HCT116 (cell line): ENCODE measurements around the gene ARMH1. TPM values are rescaled to one million over a fixed set of nuclear protein-coding genes. Genes with fewer than 3 reads are reported as not detected.

Experiments used
- ATAC-seq: fragments of 200-7000 bp; cut with Tn5 transposase; 2 replicates; pipeline ENCODE4 v1.9.1; 2020; ENCODE audit warnings: mild to moderate bottlenecking, moderate library complexity
- BruUV-seq: library from RNA; stranded (reverse); fragments of 400-500 nt; replicated peaks from 2 replicates; lab custom pipeline; 2021; lab: Mats Ljungman, UMichigan
- CTCF ChIA-PET: fragments of 300-600 bp; sonication (Branson Sonifier 250); formaldehyde crosslinking; loops from one replicate; lab custom pipeline; 2021; ENCODE audit warnings: antibody characterized with exemption; lab: Charles Lee
- POLR2A ChIA-PET: fragments of 300-600, 350-600 bp; sonication (Branson Sonifier 250); formaldehyde crosslinking; loops from one replicate; lab custom pipeline; 2021; ENCODE audit warnings: antibody characterized with exemption; lab: Charles Lee
- RAD21 ChIA-PET, 2 experiments: fragments of 300-600 bp; sonication (Branson Sonifier 250); formaldehyde crosslinking; loops; one replicate each; lab custom pipeline; 2023; ENCODE audit warnings: low total read pairs in 2 of 2; ENCODE audit not compliant: uncharacterized antibody in 2 of 2, unreplicated experiment in 2 of 2, low non-redundant PET in 1 of 2; lab: Charles Lee
- DNase-seq: peaks from one replicate; pipeline ENCODE4 v3.0.0-alpha.2; 2010; ENCODE audit warnings: low read depth, low spot score
- H2AFZ ChIP-seq: fragments of 200-600 bp; shearing (Covaris generic), sonication (generic); 2 replicates; pipeline ENCODE4 v1.6.1; 2017; ENCODE audit warnings: low read depth, mixed run types, mixed read lengths, antibody characterized with exemption, low read length; ENCODE audit not compliant: poor library complexity, severe bottlenecking
- H3K27ac ChIP-seq: 2 replicates; pipeline ENCODE4 v1.5.1; 2012; ENCODE audit warnings: low read depth, low read length
- H3K27me3 ChIP-seq: fragments of 200-600 bp; sonication (generic); 2 replicates; pipeline ENCODE4 v1.6.1; 2016; ENCODE audit warnings: mixed run types, low read length, mixed read lengths; ENCODE audit not compliant: insufficient read depth
- H3K36me3 ChIP-seq, 2 experiments: fragments of 200-500 bp in 1 of 2; fragments of 200-600 bp in 1 of 2; sonication (Bioruptor generic) in 1 of 2; sonication (generic) in 1 of 2; 2 replicates each; pipeline versions ENCODE4 v1.5.1 to v1.6.1; 2014 to 2016; ENCODE audit warnings: low read length in 2 of 2, inconsistent platforms in 1 of 2, mixed read lengths in 1 of 2, mixed run types in 1 of 2; ENCODE audit not compliant: insufficient read depth in 2 of 2, control insufficient read depth in 1 of 2
- H3K4me1 ChIP-seq, 2 experiments: fragments of 200-600 bp in 1 of 2; sonication (generic) in 1 of 2; 2 replicates each; pipeline versions ENCODE4 v1.5.1 to v1.6.1; 2012 to 2017; ENCODE audit warnings: low read length in 2 of 2, inconsistent platforms in 1 of 2, mild to moderate bottlenecking in 1 of 2, mixed read lengths in 1 of 2, mixed run types in 1 of 2, moderate library complexity in 1 of 2; ENCODE audit not compliant: insufficient read depth in 2 of 2, control insufficient read depth in 1 of 2
- H3K4me2 ChIP-seq: fragments of 200-600 bp; sonication (generic); 2 replicates; pipeline ENCODE4 v1.6.1; 2017; ENCODE audit warnings: mixed run types, low read length, mixed read lengths
- H3K4me3 ChIP-seq, 2 experiments: fragments of 200-600 bp in 1 of 2; sonication (generic) in 1 of 2; replicated peaks in 1 of 2; 2 replicates each; pipeline ENCODE4 v1.5.1; 2011 to 2016; ENCODE audit warnings: low read length in 2 of 2, control low read depth in 1 of 2, low read depth in 1 of 2, mild to moderate bottlenecking in 1 of 2, mixed read lengths in 1 of 2, mixed run types in 1 of 2
- H3K79me2 ChIP-seq: fragments of 200-600 bp; sonication (generic); 2 replicates; pipeline ENCODE4 v1.6.1; 2017; ENCODE audit warnings: mild to moderate bottlenecking, mixed run types, low read length, moderate library complexity, mixed read lengths; ENCODE audit not compliant: insufficient read depth
- H3K9ac ChIP-seq: fragments of 200-600 bp; sonication (generic); 2 replicates; pipeline ENCODE4 v1.6.1; 2016; ENCODE audit warnings: low read length, mixed read lengths
- H3K9me2 ChIP-seq: fragments of 200-600 bp; sonication (generic), shearing (Covaris generic); 2 replicates; pipeline ENCODE4 v1.6.1; 2017; ENCODE audit warnings: mixed run types, mild to moderate bottlenecking, moderate library complexity; ENCODE audit not compliant: insufficient read depth
- H3K9me3 ChIP-seq, 2 experiments: fragments of 200-500 bp in 1 of 2; fragments of 200-600 bp in 1 of 2; sonication (Bioruptor generic) in 1 of 2; sonication (generic) in 1 of 2; 2 replicates each; pipeline ENCODE4 v1.6.1; 2014 to 2017; ENCODE audit warnings: low read length in 2 of 2, mixed read lengths in 2 of 2, inconsistent platforms in 1 of 2, low read depth in 1 of 2, mild to moderate bottlenecking in 1 of 2, mixed run types in 1 of 2, moderate library complexity in 1 of 2; ENCODE audit not compliant: control insufficient read depth in 1 of 2, insufficient read depth in 1 of 2
- H4K20me1 ChIP-seq: fragments of 200-600 bp; sonication (generic), shearing (Covaris generic); 2 replicates; pipeline ENCODE4 v1.6.1; 2017; ENCODE audit warnings: mixed run types, mild to moderate bottlenecking, moderate library complexity; ENCODE audit not compliant: insufficient read depth
- CBX3 ChIP-seq: IDR thresholded peaks from 2 replicates; pipeline ENCODE4 v1.6.1; 2012; ENCODE audit warnings: low read depth
- CEBPB ChIP-seq: IDR thresholded peaks from 2 replicates; pipeline ENCODE4 v1.6.1; 2012; ENCODE audit warnings: low read depth
- EGR1 ChIP-seq: IDR thresholded peaks from 2 replicates; pipeline ENCODE4 v1.6.1; 2012; ENCODE audit warnings: low read depth
- EZH2 ChIP-seq: fragments of 200-600 bp; sonication (generic); IDR thresholded peaks from 2 replicates; pipeline ENCODE4 v1.6.1; 2017; ENCODE audit warnings: antibody characterized with exemption, mixed run types
- FOSL1 ChIP-seq: IDR thresholded peaks from 2 replicates; pipeline ENCODE4 v1.6.1; 2012; ENCODE audit warnings: low read depth
- POLR2A ChIP-seq: IDR thresholded peaks from 2 replicates; pipeline ENCODE4 v1.7.0; 2011; ENCODE audit warnings: borderline replicate concordance; ENCODE audit not compliant: insufficient read depth, insufficient read length; ENCODE audit errors: extremely low read depth
- POLR2AphosphoS5 ChIP-seq: IDR thresholded peaks from 2 replicates; pipeline ENCODE4 v1.6.1; 2011; ENCODE audit warnings: mild to moderate bottlenecking, low read depth, low read length, moderate library complexity
- RAD21 ChIP-seq: IDR thresholded peaks from 2 replicates; pipeline ENCODE4 v1.6.1; 2012; ENCODE audit warnings: low read depth, mild to moderate bottlenecking
- SIN3A ChIP-seq: IDR thresholded peaks from 2 replicates; pipeline ENCODE4 v1.6.1; 2012; ENCODE audit warnings: low read depth
- SP1 ChIP-seq: IDR thresholded peaks from 2 replicates; pipeline ENCODE4 v1.6.1; 2012; ENCODE audit warnings: low read depth
- SRF ChIP-seq: IDR thresholded peaks from 2 replicates; pipeline ENCODE4 v1.6.1; 2012; ENCODE audit warnings: low read depth
- TCF7L2 ChIP-seq: IDR thresholded peaks from 2 replicates; pipeline ENCODE4 v1.7.0; 2011; ENCODE audit warnings: borderline replicate concordance, inconsistent platforms; ENCODE audit not compliant: insufficient read depth, insufficient read length; ENCODE audit errors: extremely low read depth
- YY1 ChIP-seq: IDR thresholded peaks from 2 replicates; pipeline ENCODE4 v1.6.1; 2011; ENCODE audit warnings: low read length, low read depth, moderate library complexity, mild to moderate bottlenecking; ENCODE audit not compliant: insufficient replicate concordance; ENCODE audit errors: extremely low read depth
- ZFX ChIP-seq: fragments of 450-650 bp; IDR thresholded peaks from 2 replicates; pipeline ENCODE4 v1.6.1; 2017
- ZNF274 ChIP-seq: fragments of 200-500 bp; sonication (Bioruptor generic); IDR thresholded peaks from 2 replicates; pipeline ENCODE4 v1.6.1; 2014; ENCODE audit warnings: mild to moderate bottlenecking, low read depth, low read length, inconsistent platforms
- intact Hi-C: fragments of 100-400 bp; cut with micrococcal nuclease; formaldehyde crosslinking; loops from 2 replicates; pipeline ENCODE4 v1.10.0; 2022
- total RNA-seq: library from RNA; stranded (reverse); gene quantifications from one replicate; pipeline ENCODE4 v1.2.1, GENCODE V29; 2021; ENCODE audit not compliant: unreplicated experiment
- TF ChIP-seq, protein P1 (sequence below): IDR thresholded peaks from 2 replicates; pipeline ENCODE4 v1.6.1; 2012
- TF ChIP-seq, protein P2 (sequence below): IDR thresholded peaks from 2 replicates; pipeline ENCODE4 v1.6.1; 2012; ENCODE audit warnings: low read depth

ARMH1 gene
- total RNA-seq, 1 experiment from 2014 or later, result 3.2 TPM

DNA sequence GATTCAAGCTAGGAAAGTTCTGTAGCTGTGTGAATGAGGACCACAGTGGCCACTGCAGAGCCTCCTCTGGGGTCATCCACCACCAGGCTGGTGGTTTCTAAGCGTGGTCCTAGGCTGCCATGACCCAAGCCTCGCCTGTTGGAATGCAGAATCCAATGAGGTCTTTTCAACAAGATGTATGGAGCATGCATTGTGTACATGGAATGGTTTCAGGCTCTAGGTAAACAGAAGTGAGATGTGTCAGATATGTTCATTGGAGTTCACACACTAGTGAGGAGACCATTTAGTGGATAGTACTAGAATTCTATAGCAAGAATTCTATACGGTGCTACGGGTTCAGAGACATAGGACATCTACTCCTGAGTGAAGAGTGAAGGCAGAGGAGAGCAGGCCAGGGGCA is 45.8 kb downstream of the ARMH1 start:
- DNase-seq, result no peak
- TF ChIP-seq SIN3A (no peak), ZFX (no peak), CBX3 (no peak), POLR2AphosphoS5 (no peak), EGR1 (no peak), CEBPB (no peak), POLR2A (no peak), EZH2 (no peak), ZNF274 (no peak), YY1 (no peak), FOSL1 (no peak), RAD21 (no peak), TCF7L2 (no peak), SP1 (no peak), SRF (no peak)
- TF ChIP-seq, protein P1, sequence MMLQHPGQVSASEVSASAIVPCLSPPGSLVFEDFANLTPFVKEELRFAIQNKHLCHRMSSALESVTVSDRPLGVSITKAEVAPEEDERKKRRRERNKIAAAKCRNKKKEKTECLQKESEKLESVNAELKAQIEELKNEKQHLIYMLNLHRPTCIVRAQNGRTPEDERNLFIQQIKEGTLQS, result no peak
- TF ChIP-seq, protein P2, sequence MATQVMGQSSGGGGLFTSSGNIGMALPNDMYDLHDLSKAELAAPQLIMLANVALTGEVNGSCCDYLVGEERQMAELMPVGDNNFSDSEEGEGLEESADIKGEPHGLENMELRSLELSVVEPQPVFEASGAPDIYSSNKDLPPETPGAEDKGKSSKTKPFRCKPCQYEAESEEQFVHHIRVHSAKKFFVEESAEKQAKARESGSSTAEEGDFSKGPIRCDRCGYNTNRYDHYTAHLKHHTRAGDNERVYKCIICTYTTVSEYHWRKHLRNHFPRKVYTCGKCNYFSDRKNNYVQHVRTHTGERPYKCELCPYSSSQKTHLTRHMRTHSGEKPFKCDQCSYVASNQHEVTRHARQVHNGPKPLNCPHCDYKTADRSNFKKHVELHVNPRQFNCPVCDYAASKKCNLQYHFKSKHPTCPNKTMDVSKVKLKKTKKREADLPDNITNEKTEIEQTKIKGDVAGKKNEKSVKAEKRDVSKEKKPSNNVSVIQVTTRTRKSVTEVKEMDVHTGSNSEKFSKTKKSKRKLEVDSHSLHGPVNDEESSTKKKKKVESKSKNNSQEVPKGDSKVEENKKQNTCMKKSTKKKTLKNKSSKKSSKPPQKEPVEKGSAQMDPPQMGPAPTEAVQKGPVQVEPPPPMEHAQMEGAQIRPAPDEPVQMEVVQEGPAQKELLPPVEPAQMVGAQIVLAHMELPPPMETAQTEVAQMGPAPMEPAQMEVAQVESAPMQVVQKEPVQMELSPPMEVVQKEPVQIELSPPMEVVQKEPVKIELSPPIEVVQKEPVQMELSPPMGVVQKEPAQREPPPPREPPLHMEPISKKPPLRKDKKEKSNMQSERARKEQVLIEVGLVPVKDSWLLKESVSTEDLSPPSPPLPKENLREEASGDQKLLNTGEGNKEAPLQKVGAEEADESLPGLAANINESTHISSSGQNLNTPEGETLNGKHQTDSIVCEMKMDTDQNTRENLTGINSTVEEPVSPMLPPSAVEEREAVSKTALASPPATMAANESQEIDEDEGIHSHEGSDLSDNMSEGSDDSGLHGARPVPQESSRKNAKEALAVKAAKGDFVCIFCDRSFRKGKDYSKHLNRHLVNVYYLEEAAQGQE, result no peak

More for the DNA sequence above, 45.8 kb downstream of the ARMH1 start:
- H3K27me3 ChIP-seq, result no peaks in the 10 kb centered on the region
- no peaks in the 10 kb centered on the region for H3K79me2 ChIP-seq
- peaks cover 6 to 26% of the 10 kb centered on the region in 2 experiments for H3K4me1 ChIP-seq
- H3K4me3 ChIP-seq, result no peak overlapping the region
- no peak for ATAC-seq
- BruUV-seq, result no TSS peak
- peak overlapping the region; percentile 33; the same call in 1 of the 2 replicates for H3K27ac ChIP-seq
- no peak overlapping the region for H2AFZ ChIP-seq
- H3K36me3 ChIP-seq, result no peaks in the 10 kb centered on the region
- intact Hi-C loops, result no loop called here
- no peaks in the 10 kb centered on the region for H3K9me2 ChIP-seq
- H3K4me2 ChIP-seq, result no peak overlapping the region
- ChIA-PET POLR2A (interaction anchor here (0.7 to 3.8 kb wide), 7 partner anchors 12 to 98 kb away, joined by 3 to 461 read pairs (median 39); partner anchors contain the start of genes RNU5D-1 and TMEM53), CTCF (no interaction called here), RAD21 (no interaction called here)
- no peak overlapping the region for H3K9ac ChIP-seq
- no peaks in the 10 kb centered on the region for H3K9me3 ChIP-seq
- no peaks in the 10 kb centered on the region for H4K20me1 ChIP-seq
